Esophagus squamous epithelium (tissue), 5 donors: ENCODE results near the gene SPINT2. TPM values are rescaled to one million over a fixed set of nuclear protein-coding genes. Genes with fewer than 3 reads are reported as not detected.

Experiments used
- DNase-seq: peaks from one replicate; lab custom pipeline; 2025; lab: John Stamatoyannopoulos, UW
- H3K27ac ChIP-seq, 4 donors: fragments of 200-600 bp; sonication (generic); one replicate each; pipeline ENCODE4 v1.5.1; 2016 to 2019; ENCODE audit warnings: mild to moderate bottlenecking in 1 of 4
- H3K27me3 ChIP-seq, 4 donors: fragments of 200-600 bp; sonication (generic); 1 replicate in 3 of 4; 2 replicates in 1 of 4; pipeline versions ENCODE4 v1.5.1 to v1.6.0; 2017 to 2021; ENCODE audit warnings: antibody characterized with exemption in 1 of 4
- H3K36me3 ChIP-seq, 3 donors: fragments of 200-600 bp; sonication (generic); one replicate each; pipeline ENCODE4 v1.5.1; 2016 to 2019
- H3K4me1 ChIP-seq, 3 donors: fragments of 200-600 bp; sonication (generic); one replicate each; pipeline ENCODE4 v1.5.1; 2017 to 2019
- H3K4me3 ChIP-seq, 4 donors: fragments of 200-600 bp; sonication (generic); 1 replicate in 3 of 4; 2 replicates in 1 of 4; pipeline ENCODE4 v1.5.1; 2016 to 2019; ENCODE audit warnings: mild to moderate bottlenecking in 2 of 4, moderate library complexity in 1 of 4
- H3K9me3 ChIP-seq, 3 donors: fragments of 200-600 bp; sonication (generic); one replicate each; pipeline ENCODE4 v1.5.1; 2016 to 2019
- CTCF ChIP-seq, 6 experiments: fragments of 450-650 bp in 4 of 6; fragments of 200-600 bp in 2 of 6; sonication (generic) in 2 of 6; IDR thresholded peaks; one replicate each; pipeline ENCODE4 v1.5.1; 2016 to 2019; ENCODE audit warnings: antibody characterized with exemption in 6 of 6, mild to moderate bottlenecking in 4 of 6, moderate library complexity in 4 of 6
- POLR2A ChIP-seq, 4 donors: fragments of 450-650 bp; IDR thresholded peaks; one replicate each; pipeline ENCODE4 v1.6.1; 2017; ENCODE audit warnings: antibody characterized with exemption in 4 of 4, mild to moderate bottlenecking in 4 of 4, moderate library complexity in 3 of 4
- WGBS, 2 donors: methylation state at CpG; one replicate each; pipeline ENCODE4 v1.1.5; 2018; 5-methylcytosine and 5-hydroxymethylcytosine counted together
- intact Hi-C: fragments of 100-400 bp; cut with DNase I; formaldehyde crosslinking; loops from one replicate; pipeline ENCODE4 v1.15.0; 2022
- total RNA-seq, 4 donors: library from RNA; depleted of rRNA; stranded (reverse); fragments of >200 nt; gene quantifications; one replicate each; pipeline ENCODE4 v1.1.0, GENCODE V29; 2016
- donor health status: DM: yes; HTN: yes; CAD: no.

Gene SPINT2
- total RNA-seq, 4 donors from 2014 or later = 345 to 663 (median 433) TPM

DNA sequence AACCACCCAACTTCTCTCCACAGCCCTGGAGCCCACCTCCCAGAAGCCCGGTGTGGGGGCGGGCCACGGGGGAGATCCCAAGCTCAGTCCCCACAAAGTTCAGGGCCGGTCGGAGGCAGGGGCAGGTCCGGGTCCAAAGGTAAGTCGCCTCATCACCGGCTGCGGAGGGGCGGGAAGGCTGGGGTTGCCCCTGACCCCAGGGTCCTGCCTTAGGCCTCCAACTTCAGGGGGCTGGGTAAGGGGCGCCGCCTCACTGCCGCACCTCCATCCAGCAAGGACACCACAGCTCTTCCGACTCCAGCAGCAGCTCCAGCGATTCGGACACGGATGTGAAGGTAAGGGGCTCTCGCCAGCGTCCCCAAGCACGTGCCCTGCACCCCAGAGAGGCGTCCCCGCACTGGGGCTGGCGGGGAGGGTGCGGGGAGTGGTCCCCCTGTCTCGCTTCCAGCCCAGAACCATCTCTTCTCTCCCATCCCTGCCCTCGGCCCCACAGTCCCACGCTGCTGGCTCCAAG, 40.0 kb downstream of the SPINT2 start:
- H3K27me3 ChIP-seq = no peaks in the 10 kb centered on the region
- peak overlapping the region; percentile 50 to 67 (median 58) for H3K4me3 ChIP-seq
- H3K27ac ChIP-seq = peak overlapping the region; percentile 92 to 98 (median 96)
- DNase-seq = no peak
- intact Hi-C loops = no loop called here
- H3K4me1 ChIP-seq = peaks cover 5 to 59% (median 7%) of the 10 kb centered on the region in 3 donors
- H3K9me3 ChIP-seq = no peaks in the 10 kb centered on the region
- WGBS, 2 donors = 18 to 55% methylated on average over 2 to 12 of the region's 27 CpGs
- TF ChIP-seq POLR2A (IDR thresholded peaks at IDR 0.05) (no peak), CTCF (IDR thresholded peaks at IDR 0.05) (no peak)
- H3K36me3 ChIP-seq = peaks cover 10 to 40% (median 10%) of the 10 kb centered on the region in 3 donors

DNA sequence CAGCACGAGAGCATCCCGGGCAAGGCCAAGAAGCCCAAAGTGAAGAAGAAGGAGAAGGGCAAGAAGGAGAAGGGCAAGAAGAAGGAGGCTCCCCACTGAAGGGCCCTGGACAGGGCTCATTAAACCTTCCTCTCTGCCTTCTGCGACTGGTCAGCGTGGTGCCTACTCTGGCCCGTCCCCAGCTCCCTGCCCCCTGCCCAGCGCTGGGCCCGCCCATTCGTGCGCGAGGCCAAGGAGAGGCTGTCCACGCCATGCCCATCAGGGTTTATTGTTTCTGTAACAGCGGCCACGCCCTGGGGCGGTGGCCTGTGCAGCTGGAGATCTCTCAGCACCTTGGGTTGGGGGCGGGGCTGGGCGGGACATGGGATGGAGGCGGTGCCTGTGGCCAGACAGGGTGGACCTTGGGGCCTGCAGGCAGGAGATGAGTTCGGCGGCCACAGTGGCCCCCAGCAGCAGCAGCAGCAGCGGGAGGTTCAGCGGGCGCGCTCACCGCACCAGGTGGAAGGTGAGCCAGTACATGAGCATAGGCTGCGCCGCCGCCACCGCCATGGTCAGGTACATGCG, 40.6 kb downstream of the SPINT2 start:
- TF ChIP-seq CTCF (IDR thresholded peaks at IDR 0.05) = no peak
- peak in 3 of 4 donors; percentile 21 to 74 (median 53) for TF ChIP-seq POLR2A (IDR thresholded peaks at IDR 0.05)

DNA sequence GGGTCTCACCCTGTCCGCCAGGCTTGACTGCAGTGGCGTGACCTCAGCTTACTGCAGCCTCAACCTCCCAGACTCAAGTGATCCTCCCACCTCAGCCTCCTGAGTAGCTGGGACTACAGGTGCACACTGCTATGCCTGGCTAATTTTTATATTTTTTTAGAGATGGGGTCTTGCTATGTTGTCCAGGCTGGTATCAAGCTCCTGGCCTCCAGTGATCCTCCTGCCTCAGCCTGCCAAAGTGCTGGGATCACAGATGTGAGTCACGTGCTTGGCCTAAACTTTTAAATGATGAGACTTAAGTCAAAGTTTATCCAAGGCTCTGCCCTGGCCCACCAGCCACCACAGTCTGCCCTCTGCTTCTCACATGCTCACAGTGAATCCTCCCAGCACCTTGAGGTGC, 41.9 kb downstream of the SPINT2 start:
- no peak overlapping the region for H3K27ac ChIP-seq
- intact Hi-C loops = no loop called here
- whole genome bisulfite sequencing, 2 donors = 81 to 86% methylated on average over 3 of the region's 3 CpGs
- no peak for DNase-seq
- peaks cover 2 to 41% (median 5%) of the 10 kb centered on the region in 3 donors for H3K4me1 ChIP-seq
- H3K27me3 ChIP-seq = no peaks in the 10 kb centered on the region
- H3K36me3 ChIP-seq = peaks cover 10 to 43% (median 10%) of the 10 kb centered on the region in 3 donors
- TF ChIP-seq CTCF (IDR thresholded peaks at IDR 0.05) (no peak), POLR2A (IDR thresholded peaks at IDR 0.05) (no peak)
- no peaks in the 10 kb centered on the region for H3K9me3 ChIP-seq
- H3K4me3 ChIP-seq = no peak overlapping the region

More for the DNA sequence above, 40.6 kb downstream of the SPINT2 start:
- intact Hi-C loops = no loop called here
- Histone ChIP-seq H3K9me3 (no peaks in the 10 kb centered on the region), H3K4me3 (peak overlapping the region; percentile 50 to 67 (median 58)), H3K27me3 (no peaks in the 10 kb centered on the region), H3K4me1 (peaks cover 5 to 53% (median 5%) of the 10 kb centered on the region in 3 donors), H3K36me3 (peaks cover 10 to 43% (median 10%) of the 10 kb centered on the region in 3 donors), H3K27ac (peak overlapping the region; percentile 92 to 98 (median 96))
- 18 to 50% methylated on average over 3 to 19 of the region's 29 CpGs for WGBS, 2 donors
- no peak for DNase-seq

GRCh38 chr19:38307076-38307475, 42.7 kb downstream of the SPINT2 start:
- no peak overlapping the region for H3K27ac ChIP-seq
- peaks cover 10 to 43% (median 10%) of the 10 kb centered on the region in 3 donors for H3K36me3 ChIP-seq
- peaks cover 0 to 33% (median 5%) of the 10 kb centered on the region in 3 donors for H3K4me1 ChIP-seq
- intact Hi-C loops = no loop called here
- no peak overlapping the region for H3K4me3 ChIP-seq
- no peaks in the 10 kb centered on the region for H3K27me3 ChIP-seq
- H3K9me3 ChIP-seq = no peaks in the 10 kb centered on the region
- TF ChIP-seq CTCF (IDR thresholded peaks at IDR 0.05) (no peak), POLR2A (IDR thresholded peaks at IDR 0.05) (no peak)
- DNase-seq = no peak
- WGBS, 2 donors = 86 to 100% methylated on average over 1 of the region's 4 CpGs

- Histone ChIP-seq H3K36me3 (peaks cover 10 to 43% (median 10%) of the 10 kb centered on the region in 3 donors), H3K27me3 (no peaks in the 10 kb centered on the region), H3K4me3 (no peak overlapping the region), H3K4me1 (peaks cover 0 to 29% (median 5%) of the 10 kb centered on the region in 3 donors), H3K27ac (no peak overlapping the region), H3K9me3 (no peaks in the 10 kb centered on the region)
- TF ChIP-seq CTCF (IDR thresholded peaks at IDR 0.05) (no peak), POLR2A (IDR thresholded peaks at IDR 0.05) (no peak)
- DNase-seq = no peak
- 82 to 100% methylated on average over 1 to 4 of the region's 8 CpGs for WGBS, 2 donors
- intact Hi-C loops = no loop called here
These were observed 43.2 kb downstream of the SPINT2 start for GRCh38 chr19:38307597-38307996.
